Gastroesophageal sphincter (tissue), 4 donors: Measurements from ENCODE around the gene HEMK1. TPM values are rescaled to one million over a fixed set of nuclear protein-coding genes. Genes with fewer than 3 reads are reported as not detected.

ENCODE experiments used
- ATAC-seq: fragments of 150-250 bp; one replicate; pipeline ENCODE4 v1.9.1; 2016; ENCODE audit warnings: mild to moderate bottlenecking, moderate library complexity
- H3K27ac ChIP-seq, 4 donors: fragments of 200-600 bp; sonication (generic) in 3 of 4; 1 replicate in 3 of 4; 2 replicates in 1 of 4; pipeline ENCODE4 v1.5.1; 2016 to 2019
- H3K27me3 ChIP-seq: fragments of 200-600 bp; sonication (generic); one replicate; pipeline ENCODE4 v1.5.1; 2019
- H3K36me3 ChIP-seq, 2 donors: fragments of 200-600 bp; sonication (generic); one replicate each; pipeline ENCODE4 v1.5.1; 2019; ENCODE audit warnings: control low read depth in 1 of 2
- H3K4me1 ChIP-seq, 3 donors: fragments of 200-600 bp; sonication (generic); 1 replicate in 2 of 3; 2 replicates in 1 of 3; pipeline ENCODE4 v1.5.1; 2016 to 2019; ENCODE audit warnings: control low read depth in 2 of 3
- H3K4me3 ChIP-seq, 2 donors: fragments of 200-600 bp; sonication (generic); one replicate each; pipeline ENCODE4 v1.5.1; 2019; ENCODE audit warnings: mild to moderate bottlenecking in 1 of 2, moderate library complexity in 1 of 2
- H3K9me3 ChIP-seq, 3 donors: fragments of 200-600 bp; sonication (generic); one replicate each; pipeline ENCODE4 v1.5.1; 2017 to 2019; ENCODE audit warnings: control low read depth in 2 of 3
- EP300 ChIP-seq: sonication (generic); formaldehyde crosslinking; IDR thresholded peaks from one replicate; pipeline ENCODE4 v1.6.1; 2017; ENCODE audit warnings: antibody characterized with exemption, mild to moderate bottlenecking
- POLR2A ChIP-seq, 2 donors: fragments of 450-650 bp; IDR thresholded peaks; one replicate each; pipeline ENCODE4 v1.6.1; 2017; ENCODE audit warnings: antibody characterized with exemption in 2 of 2, mild to moderate bottlenecking in 2 of 2, moderate library complexity in 1 of 2
- POLR2AphosphoS5 ChIP-seq: sonication (generic); formaldehyde crosslinking; IDR thresholded peaks from one replicate; pipeline ENCODE4 v1.6.1; 2017; ENCODE audit warnings: antibody characterized with exemption
- WGBS, 2 donors: methylation state at CpG; one replicate each; pipeline ENCODE4 v1.1.5; 2018; ENCODE audit warnings: low coverage in 1 of 2; 5-methylcytosine and 5-hydroxymethylcytosine counted together
- total RNA-seq, 4 donors: library from RNA; depleted of rRNA; stranded (reverse); fragments of >200 nt; gene quantifications; one replicate each; pipeline ENCODE4 v1.1.0, GENCODE V29; 2016
- TF ChIP-seq, protein P1 (sequence below), 4 experiments: fragments of 200-600 bp in 2 of 4; fragments of 450-650 bp in 2 of 4; sonication (generic) in 1 of 4; IDR thresholded peaks; one replicate each; pipeline ENCODE4 v1.5.1; 2017 to 2019; ENCODE audit warnings: antibody characterized with exemption in 4 of 4, mild to moderate bottlenecking in 2 of 4, moderate library complexity in 2 of 4

Gene HEMK1
- total RNA-seq, 4 donors from 2014 or later: 6.4 to 11.7 (median 11.4) TPM

- H3K27me3 ChIP-seq: no peaks in the 10 kb centered on the region
- H3K4me1 ChIP-seq: peaks cover 0 to 37% (median 0%) of the 10 kb centered on the region in 3 donors
- TF ChIP-seq POLR2AphosphoS5 (no peak), EP300 (no peak), POLR2A (IDR thresholded peaks at IDR 0.05) (no peak)
- TF ChIP-seq, protein P1, sequence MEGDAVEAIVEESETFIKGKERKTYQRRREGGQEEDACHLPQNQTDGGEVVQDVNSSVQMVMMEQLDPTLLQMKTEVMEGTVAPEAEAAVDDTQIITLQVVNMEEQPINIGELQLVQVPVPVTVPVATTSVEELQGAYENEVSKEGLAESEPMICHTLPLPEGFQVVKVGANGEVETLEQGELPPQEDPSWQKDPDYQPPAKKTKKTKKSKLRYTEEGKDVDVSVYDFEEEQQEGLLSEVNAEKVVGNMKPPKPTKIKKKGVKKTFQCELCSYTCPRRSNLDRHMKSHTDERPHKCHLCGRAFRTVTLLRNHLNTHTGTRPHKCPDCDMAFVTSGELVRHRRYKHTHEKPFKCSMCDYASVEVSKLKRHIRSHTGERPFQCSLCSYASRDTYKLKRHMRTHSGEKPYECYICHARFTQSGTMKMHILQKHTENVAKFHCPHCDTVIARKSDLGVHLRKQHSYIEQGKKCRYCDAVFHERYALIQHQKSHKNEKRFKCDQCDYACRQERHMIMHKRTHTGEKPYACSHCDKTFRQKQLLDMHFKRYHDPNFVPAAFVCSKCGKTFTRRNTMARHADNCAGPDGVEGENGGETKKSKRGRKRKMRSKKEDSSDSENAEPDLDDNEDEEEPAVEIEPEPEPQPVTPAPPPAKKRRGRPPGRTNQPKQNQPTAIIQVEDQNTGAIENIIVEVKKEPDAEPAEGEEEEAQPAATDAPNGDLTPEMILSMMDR (IDR thresholded peaks at IDR 0.05): no peak
- no CpG with 5 or more reads among the region's 6 CpGs for WGBS, 2 donors
- H3K4me3 ChIP-seq: no peak overlapping the region
- H3K9me3 ChIP-seq: no peaks in the 10 kb centered on the region
- peaks cover 0 to 3% of the 10 kb centered on the region in 2 donors for H3K36me3 ChIP-seq
- ATAC-seq: no peak
- H3K27ac ChIP-seq: no peak overlapping the region
Observed at GRCh38 chr3:50630394-50630793, 61.1 kb downstream of the HEMK1 start.

DNA sequence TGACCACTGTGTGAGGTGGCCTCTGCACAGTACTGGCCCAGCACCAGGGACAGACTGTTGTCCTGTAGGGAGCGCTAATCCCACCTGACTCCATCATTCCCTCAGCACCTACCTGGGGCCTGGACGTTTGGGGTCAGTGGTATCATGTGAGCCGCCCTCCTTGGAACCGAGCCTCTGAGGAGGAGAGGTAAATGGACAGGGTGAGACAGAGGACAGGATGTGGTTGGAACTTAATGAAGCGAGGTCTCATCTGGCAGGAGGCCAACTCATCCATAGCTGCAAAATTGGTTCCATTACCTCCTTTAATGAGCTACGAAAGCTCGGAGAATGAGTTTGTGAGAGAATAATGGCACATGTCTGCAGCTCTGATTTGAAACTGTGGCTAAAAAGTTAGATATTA lies 61.6 kb downstream of the HEMK1 start:
- WGBS, 2 donors: 75% methylated on average over 4 of the region's 7 CpGs; no CpG with 5 or more reads in 1 of the 2 donors

DNA sequence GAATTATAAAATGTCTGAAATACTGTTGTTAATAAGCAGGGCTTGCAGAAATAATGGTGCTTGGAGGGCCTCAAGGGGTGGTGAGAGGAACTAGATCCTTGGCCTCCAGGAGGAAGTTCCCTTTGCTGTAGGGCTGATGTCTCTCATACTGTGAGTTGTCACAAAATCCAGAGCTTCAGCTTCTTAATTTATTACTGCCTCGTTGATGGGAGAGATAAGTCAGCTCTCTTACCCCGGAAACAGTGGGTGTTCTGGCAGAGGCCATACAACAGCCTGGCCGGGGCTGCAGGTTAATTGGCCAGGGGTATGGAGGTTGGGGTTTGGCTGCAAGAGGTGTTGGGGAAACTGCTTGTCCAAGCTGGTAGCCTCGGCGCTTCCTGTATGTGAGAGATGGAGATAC lies 63.1 kb downstream of the HEMK1 start:
- no peak overlapping the region for H3K4me3 ChIP-seq
- no peaks in the 10 kb centered on the region for H3K9me3 ChIP-seq
- 47% methylated on average over 3 of the region's 5 CpGs; no CpG with 5 or more reads in 1 of the 2 donors for WGBS, 2 donors
- peaks cover 0 to 32% (median 0%) of the 10 kb centered on the region in 3 donors for H3K4me1 ChIP-seq
- no peak for ATAC-seq
- H3K36me3 ChIP-seq: no peaks in the 10 kb centered on the region
- H3K27me3 ChIP-seq: no peaks in the 10 kb centered on the region
- no peak for TF ChIP-seq POLR2AphosphoS5
- TF ChIP-seq POLR2A (IDR thresholded peaks at IDR 0.05): no peak
- TF ChIP-seq, protein P1 (IDR thresholded peaks at IDR 0.05): no peak
- TF ChIP-seq EP300: no peak
- no peak overlapping the region for H3K27ac ChIP-seq

More for the DNA sequence above, 61.6 kb downstream of the HEMK1 start:
- Histone ChIP-seq H3K27ac (no peak overlapping the region), H3K4me3 (no peak overlapping the region), H3K9me3 (no peaks in the 10 kb centered on the region), H3K4me1 (peaks cover 0 to 32% (median 0%) of the 10 kb centered on the region in 3 donors), H3K27me3 (no peaks in the 10 kb centered on the region), H3K36me3 (peaks cover 0 to 3% of the 10 kb centered on the region in 2 donors)
- no peak for TF ChIP-seq EP300
- no peak for TF ChIP-seq POLR2A (IDR thresholded peaks at IDR 0.05)
- TF ChIP-seq, protein P1 (IDR thresholded peaks at IDR 0.05): no peak
- TF ChIP-seq POLR2AphosphoS5: no peak
- no peak for ATAC-seq

DNA sequence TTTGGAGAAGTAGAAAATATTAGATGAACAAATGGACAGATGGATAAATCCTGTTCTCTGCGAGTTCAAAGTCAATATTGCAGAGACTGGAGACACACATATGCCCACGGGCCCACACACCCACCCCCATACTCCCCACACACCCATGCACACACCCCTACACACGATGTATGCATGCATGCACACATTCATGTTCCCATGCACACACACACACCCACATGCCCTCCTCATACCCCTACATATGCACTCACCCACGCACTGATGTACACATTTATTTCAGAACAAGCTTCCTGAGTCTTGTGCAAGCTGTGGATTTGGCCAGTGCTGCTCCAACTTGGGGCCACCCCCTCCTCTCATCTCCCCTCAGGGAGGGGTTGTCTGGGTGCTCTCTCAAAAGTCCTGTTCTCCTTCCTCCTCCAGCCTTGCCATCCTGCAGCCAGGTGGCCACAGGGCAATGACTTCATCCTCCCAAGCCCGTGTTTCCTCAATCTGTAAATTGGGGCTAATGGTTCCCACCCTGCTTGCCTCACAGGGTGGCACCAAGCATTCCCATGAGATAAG lies 64.0 kb downstream of the HEMK1 start:
- Histone ChIP-seq H3K27me3 (no peaks in the 10 kb centered on the region), H3K36me3 (no peaks in the 10 kb centered on the region), H3K4me1 (peaks cover 0 to 32% (median 0%) of the 10 kb centered on the region in 3 donors), H3K4me3 (no peak overlapping the region), H3K9me3 (no peaks in the 10 kb centered on the region), H3K27ac (no peak overlapping the region)
- WGBS, 2 donors: 94 to 100% methylated on average over 3 of the region's 5 CpGs
- no peak for ATAC-seq
- no peak for TF ChIP-seq EP300

- Histone ChIP-seq H3K36me3 (peaks cover 0 to 3% of the 10 kb centered on the region in 2 donors), H3K9me3 (no peaks in the 10 kb centered on the region), H3K27me3 (no peaks in the 10 kb centered on the region), H3K4me3 (no peak overlapping the region), H3K27ac (no peak overlapping the region), H3K4me1 (peaks cover 0 to 29% (median 0%) of the 10 kb centered on the region in 3 donors)
- no peak for ATAC-seq
- TF ChIP-seq, protein P1 (IDR thresholded peaks at IDR 0.05): no peak
- no peak for TF ChIP-seq POLR2AphosphoS5
- no peak for TF ChIP-seq EP300
- TF ChIP-seq POLR2A (IDR thresholded peaks at IDR 0.05): no peak
Observed at GRCh38 chr3:50635066-50635465, 65.7 kb downstream of the HEMK1 start.
